Caki2 (cell line): ENCODE measurements around the gene MCM9. TPM values are rescaled to one million over a fixed set of nuclear protein-coding genes. Genes with fewer than 3 reads are reported as not detected.

Source experiments
- DNase-seq: peaks from one replicate; pipeline ENCODE4 v3.0.0-alpha.2; 2015; ENCODE audit warnings: low read depth
- in situ Hi-C: cut with HindIII; loops from 2 replicates; pipeline ENCODE4 v1.10.0; 2016; ENCODE audit warnings: low sequenced_read_pairs, low pct_unique_long_range_greater_than_20kb, mixed read lengths
- total RNA-seq: library from RNA; depleted of rRNA; stranded (reverse); fragments of >200 nt; shearing (Covaris generic); gene quantifications from 2 replicates; pipeline ENCODE4 v1.2.3, GENCODE V29; 2014; ENCODE audit warnings: low replicate concordance

The MCM9 gene
- total RNA-seq, 1 experiment from 2014 or later = 4.8 TPM

DNA sequence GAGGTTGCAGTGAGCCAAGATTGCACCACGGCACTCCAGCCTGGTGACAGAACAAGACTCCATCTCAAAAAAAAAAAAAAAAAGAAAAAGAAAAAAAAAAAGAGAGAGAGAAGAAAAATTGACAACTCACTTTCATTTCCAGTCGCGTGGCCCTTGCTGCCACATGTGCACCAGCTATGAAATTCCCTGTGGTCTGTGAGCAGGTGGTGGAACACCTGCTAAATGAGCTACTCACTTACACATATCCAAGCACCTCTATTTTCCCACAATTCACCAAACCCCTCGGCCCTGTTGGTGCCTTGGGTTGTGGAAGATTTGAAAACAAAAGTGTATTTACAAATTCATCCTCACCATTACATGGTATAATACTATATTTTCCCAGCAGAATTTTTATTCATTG lies 146.3 kb downstream of the MCM9 start:
- no peak for DNase-seq
- in situ Hi-C loops = no loop called here

DNA sequence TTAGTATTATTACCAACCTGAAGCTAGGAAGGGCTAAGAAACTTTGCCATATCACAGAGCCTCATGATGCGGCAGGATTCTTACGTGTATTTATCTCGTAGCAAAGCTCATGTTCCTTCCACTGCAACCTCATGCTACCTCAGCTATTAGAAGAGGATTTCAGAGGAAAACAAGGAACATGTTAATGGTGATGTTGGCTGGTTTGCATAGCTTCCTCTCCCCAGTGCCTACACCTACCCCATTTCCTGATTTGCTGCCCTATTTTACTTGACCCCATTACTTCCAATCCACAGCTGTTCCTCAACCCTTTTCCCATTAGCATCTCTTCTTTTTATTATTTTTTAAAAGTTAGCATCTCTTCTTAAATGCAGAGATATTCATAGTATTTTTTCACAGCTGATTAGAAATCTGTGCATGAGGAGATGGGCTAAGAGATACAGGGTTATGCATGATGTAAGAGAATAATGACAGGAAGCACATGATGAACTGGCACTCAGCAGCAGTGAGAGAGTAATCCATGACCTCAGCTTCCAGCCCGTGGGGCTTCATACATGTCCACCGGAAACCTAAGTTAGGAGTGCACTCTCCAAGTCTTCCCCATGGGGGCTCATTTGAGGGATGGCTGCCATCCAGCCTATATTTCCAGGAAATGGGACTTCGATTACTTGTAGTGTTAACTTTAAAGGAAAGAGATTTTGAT lies 147.1 kb downstream of the MCM9 start:
- in situ Hi-C loops = no loop called here
- DNase-seq = no peak

DNA sequence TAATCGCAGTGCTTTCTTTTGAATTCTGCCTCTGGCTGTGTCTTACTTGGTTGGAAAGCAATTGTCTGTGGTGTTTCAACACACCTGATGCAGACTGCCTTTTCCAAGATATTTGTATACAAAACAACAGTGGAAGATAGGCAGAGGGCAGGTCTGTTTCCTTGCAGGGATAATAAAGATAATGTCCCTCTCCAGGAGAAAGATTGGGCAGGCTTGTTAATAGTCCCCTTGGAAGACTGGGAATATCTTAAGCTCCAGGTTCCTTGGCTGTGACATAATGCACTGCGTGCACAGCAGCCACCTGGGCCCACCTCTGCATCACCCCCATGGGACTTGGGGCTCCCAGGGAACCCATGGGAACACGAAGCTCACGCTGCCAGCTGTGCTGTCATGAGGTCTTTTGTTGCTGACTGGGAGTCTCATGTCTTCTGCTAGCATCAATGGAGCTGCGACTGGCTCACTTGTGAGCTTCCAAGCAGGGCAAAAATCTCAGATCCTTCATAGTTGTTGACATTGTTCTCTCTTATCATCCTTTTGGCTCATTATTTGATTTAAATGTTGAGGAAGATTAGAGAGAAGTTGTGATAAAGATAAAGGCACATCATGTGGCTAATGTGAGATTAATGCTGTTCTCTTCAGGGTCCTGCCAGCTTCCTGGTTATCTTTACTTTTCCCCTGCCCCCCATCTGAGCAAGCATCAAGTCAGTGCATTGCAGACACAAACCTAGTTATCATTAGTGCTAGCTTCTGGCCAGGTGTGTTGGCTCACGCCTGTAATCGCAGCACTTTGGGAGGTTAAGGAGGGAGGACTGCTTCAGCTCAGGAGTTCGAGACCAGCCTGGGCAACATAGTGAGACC lies 148.1 kb downstream of the MCM9 start:
- no peak for DNase-seq
- in situ Hi-C loops = no loop called here

DNA sequence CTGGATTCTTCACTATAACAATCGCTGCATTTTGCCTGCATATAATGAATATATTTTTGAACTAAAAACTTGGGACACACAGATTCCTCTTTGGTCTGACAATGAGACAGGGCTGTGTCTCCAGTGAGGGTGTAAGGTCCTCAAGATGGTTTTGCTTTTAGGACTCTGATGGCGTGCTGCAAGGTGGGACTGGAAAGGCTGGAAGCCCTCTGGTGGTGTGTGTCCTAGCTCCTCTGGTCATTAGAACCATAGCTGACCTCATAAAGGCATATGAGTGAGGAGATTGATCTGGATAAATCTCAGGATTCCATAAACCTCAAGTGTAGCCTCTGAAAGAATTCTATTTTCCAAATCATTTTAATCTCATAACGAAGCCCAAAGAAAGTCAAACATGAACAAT lies 149.4 kb downstream of the MCM9 start:
- DNase-seq = no peak
- in situ Hi-C loops = no loop called here

DNA sequence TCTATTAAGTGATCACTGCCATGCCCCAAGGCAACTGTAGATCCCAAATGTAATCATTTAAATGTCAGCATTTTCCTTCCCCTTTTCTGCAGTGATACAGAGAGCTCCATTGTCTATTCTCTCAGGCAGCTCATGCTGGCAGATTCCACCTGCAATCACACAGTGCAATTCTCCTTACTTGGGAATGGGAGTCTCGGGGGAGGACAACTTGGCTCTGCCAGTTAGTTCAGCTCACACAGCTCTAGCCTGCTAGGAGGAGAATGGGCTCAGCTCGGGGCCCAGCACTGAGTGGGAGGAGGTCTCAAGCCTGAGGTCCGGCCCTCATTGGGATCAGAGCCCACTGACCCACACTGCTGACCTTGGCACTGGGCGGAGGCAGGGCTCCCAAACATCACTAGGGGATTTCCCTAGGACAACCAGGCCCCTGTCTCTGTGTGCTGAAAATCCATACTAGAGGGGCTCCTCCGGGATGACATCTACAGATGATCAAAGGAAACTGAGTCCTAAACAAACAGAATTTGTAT lies 150.3 kb downstream of the MCM9 start:
- no peak for DNase-seq
- in situ Hi-C loops = no loop called here

DNA sequence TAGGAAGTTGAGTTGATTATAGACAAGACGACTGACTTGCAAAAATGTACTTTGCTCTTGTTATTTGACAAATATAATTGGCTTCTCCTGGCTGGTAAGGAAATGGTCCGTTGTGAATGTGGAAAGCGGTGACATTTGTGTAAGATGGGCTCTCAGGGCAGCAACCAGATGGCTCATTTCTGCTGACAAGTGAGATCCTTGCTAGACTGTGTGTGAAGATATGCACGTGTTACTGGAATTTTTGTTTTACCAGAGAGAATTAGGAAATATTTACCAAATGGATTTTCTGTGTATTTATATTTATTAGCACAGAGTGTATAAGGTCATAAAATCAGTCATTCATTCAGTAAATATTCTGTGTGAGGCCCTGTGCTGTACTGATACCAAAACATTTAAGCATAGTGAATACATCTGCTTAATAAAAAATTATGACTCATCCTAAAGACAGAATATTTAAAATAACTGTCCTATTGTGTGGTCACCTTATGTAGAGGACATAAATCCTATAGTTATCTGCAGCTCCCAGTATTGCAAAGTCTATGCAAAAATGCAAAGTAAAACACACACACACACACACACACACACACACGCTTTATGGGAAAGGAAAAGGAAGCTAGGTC lies 150.9 kb downstream of the MCM9 start:
- in situ Hi-C loops = no loop called here
- DNase-seq = no peak

DNA sequence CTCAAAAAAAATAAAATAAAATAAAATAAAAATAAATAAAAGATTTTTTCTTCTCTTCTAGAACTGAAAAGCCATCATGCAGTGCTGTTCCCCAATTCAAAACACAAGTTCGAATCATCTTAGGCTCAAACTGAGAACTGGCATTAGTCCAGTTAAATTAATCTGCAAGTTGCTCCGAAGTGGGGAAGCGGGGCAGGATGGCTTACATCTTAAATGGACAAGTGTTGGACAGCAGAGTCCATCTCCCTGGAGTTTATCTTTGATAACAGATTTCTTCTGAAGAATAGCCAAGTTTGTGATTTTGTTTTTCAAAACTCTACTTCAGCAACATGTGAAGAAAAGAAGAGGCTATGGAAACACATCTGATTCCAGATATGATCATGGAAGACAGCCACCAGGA lies 152.3 kb downstream of the MCM9 start:
- in situ Hi-C loops = no loop called here
- DNase-seq = no peak

DNA sequence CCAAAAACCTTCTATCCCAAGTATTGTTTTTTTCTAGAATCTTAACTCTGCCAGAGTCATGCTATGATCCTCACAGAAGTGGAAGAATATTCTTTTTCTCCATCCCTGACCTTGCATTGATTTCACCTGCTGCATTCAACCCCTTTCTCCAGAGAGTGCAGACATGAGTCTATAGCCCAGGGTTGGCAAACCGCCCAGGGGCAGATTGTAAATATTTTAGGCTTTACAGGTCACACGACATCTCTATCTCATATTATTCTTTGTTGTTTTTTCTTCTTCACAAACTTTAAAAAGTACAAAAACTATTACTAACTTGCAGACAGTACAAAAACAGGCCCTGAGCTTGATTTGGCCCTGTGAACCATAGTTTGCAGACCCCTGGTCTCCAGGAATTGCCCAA lies 153.1 kb downstream of the MCM9 start:
- DNase-seq = no peak
- in situ Hi-C loops = no loop called here

DNA sequence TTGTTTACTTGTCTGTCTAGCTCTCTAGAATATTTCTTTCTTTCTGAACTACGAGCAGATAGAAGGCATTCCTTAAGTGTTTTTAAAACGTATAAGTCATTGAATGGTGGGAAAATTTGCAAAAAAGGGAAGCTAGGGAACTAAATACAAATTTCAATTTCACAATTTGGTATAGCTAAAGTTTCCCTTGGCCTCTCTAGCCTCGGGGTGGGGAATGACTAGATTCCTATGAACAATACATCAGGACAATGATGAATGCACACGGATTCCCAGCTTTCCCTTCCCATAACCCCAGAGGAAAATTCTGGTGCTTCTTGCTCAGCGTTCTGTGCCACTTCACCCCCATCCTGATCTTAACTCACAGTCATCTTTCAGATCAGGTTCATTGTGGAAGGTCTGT lies 154.3 kb downstream of the MCM9 start:
- in situ Hi-C loops = no loop called here

DNA sequence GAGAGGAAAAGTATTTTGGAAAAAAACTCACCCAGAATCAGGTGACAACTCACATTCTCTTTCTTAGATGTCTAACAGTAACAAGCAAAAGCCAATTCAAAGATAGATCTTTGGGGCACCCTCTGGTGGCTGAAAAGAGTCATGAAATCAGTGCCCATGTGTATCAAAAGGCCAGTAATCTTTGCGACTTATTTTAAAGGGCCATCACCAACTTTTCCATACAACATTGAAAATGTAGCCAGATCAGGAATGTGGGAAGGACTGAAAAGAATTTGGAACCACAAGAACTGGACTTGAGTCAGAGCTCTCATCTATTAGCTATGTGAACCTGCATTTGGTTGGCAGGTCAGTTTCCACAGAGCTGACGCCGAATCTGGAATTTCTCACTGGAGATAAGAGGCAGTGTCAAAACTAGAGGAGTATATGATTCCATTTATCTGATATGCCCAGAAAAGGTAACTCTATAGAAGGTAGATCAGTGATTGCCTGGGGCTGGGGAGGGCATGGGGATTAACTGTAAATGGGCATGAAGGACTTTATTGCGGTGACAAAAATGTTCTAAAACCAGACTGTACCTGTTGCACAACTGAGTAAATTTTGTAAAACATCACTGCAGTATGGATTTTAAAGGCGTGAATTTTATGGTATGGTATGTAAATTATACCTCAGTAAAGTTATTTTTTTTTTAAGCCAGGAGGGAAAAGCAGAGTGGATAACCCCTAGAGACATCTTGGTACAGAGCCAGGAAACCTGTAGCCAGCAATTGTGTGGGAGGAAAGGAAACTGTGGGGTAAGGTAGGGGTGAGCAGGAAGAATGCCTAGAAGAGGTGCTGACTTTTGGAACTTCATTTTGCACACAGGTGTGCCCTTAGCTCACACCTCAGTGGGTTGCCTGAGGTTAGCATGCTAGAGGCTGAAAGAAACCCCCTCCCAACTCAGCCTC lies 158.1 kb downstream of the MCM9 start:
- in situ Hi-C loops = no loop called here
- peak; percentile 50 for DNase-seq

More for the DNA sequence above, 154.3 kb downstream of the MCM9 start:
- DNase-seq = no peak

DNA sequence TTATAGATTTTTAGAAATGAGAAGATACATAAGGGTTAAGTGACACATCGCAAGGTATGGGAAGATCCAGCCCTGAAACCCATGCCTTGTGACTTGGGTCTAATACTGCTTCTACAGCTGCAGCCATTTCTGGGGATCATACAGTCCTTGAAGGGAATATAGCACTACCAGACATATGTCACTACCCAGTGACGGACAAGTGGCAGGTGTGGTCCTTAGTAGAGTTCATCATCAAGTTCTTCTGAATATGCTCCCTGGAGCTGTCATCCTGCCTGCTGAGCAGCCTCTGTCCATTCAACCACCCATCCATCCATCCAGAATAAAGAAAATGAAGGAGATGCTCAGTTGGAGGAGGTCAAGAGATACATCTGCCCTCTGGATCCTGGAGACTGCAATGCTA lies 159.6 kb downstream of the MCM9 start:
- in situ Hi-C loops = no loop called here

DNA sequence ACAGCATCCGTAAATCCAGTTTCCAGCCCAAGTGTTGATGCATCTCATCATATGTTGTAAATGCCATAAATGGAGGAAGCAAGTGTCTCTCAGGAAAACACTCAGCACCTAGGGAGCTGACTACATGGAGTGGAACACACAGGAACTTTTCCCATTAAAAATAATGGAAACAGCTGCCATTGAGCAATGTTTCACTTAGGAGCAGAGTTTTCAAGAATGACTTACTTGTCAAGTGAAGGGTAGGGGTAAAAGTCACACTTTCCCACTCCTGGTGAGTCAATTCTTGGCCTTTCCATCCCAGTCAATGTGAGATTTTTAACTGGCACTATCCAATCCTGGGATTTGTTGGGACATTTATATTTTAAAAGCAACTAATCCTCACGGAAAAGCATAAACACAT lies 160.4 kb downstream of the MCM9 start:
- DNase-seq = no peak
- in situ Hi-C loops = no loop called here

More for the DNA sequence above, 159.6 kb downstream of the MCM9 start:
- no peak for DNase-seq

DNA sequence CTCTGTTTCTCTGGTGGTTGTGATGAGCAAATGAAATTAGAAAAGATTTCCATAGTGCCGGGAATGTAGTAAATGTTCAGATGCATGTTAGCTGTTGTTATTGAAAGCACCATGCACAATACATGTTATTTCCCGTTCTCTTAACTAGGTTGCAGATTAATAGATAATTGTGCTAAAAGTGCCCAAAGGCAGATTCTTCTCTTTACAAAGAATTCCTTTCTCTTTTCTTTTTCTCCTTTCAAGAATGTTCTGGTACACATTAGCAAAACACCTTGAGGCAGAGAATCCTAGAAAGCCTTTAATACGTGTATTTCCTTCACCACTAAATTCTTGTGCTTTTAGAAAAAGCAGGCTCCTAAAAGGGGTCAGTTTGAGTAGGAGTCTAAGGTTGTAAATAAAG lies 162.1 kb downstream of the MCM9 start:
- in situ Hi-C loops = no loop called here
- DNase-seq = no peak

DNA sequence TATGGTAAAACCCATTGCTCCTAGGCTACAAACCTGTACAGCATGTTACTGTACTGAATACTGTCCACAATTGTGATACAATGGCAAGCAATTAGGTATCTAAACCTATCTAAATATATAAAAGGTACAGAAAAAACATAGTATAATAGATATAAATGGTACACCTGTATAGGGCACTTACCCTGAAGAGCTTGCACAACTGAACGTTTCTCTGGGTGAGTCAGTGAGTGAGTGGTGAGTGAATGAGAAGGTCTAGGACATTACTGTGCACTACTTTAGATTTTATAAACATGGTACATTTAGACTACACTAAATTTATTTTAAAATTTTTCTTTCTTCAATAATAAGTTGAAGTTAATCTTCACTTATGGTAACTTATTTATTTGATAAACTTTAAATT lies 163.7 kb downstream of the MCM9 start:
- in situ Hi-C loops = no loop called here
- DNase-seq = no peak

DNA sequence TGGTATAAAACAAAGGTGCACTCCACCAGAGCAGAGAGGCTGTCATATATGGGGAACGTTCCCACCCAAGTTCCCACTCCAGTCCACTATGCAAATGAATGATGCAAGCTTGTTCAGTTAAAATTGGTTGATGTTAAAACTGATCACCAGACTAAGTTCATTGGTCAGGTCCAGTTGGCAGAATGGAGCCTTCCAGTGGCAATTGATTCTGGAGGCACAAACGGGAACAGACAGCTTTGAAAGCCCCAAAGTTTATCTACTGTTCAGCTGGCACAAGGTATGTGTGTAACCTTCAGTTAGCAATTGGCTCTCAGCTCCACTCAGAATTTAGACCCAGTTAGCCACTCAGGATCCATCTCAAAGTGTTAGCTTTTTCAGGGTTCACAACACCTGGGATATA lies 164.1 kb downstream of the MCM9 start:
- DNase-seq = no peak
- in situ Hi-C loops = no loop called here

DNA sequence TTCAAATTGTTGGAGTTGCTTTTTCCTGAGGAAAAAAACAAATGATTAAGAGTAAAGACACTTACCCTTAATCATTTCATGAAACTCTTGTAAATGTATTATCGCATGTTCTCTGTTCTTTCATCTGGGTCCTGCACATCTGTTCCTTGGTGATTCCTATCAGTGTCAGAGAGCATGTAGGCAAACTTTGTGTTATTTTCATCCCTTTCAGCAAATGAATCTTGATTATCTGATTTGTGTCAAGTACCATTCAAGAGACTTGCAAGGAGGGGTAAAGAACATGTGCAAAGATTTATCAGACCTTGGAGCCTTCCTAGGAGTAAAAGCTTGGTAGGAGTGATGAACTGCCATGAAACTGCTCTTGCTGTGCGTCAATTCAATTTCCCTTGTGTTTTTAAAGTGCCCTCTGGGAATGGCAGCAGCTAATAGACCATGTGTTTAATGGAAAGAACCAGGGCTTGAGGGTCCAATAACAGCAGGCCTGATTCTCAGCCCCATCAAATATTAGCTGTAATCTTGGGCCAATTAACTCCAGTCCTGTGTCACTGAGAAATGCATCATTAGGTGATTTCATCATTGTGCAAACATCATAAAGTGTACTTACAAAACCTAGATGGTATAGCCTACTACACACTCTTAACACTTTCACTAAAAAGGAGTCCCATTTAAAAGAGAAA lies 164.7 kb downstream of the MCM9 start:
- DNase-seq = no peak
- in situ Hi-C loops = no loop called here

DNA sequence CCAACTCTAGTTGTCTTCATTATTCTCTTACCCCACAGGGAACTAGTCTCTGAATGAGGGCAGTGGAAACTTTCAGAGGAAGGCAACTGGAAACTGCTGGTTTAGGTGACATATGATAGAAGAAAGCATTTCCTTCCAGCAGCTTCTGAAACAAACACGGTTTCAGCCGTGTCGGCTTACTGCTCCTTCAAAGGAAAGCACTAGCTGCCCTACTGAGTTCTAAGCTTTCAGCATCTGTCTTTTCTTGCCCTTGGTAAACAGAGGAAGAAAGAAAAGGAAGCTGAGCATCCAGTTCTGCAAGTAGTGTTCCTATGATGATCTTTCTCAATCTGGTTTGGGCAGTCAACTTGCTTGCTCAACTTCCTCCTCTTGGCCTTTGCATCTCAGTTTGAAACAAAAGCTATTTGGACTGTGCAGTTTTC lies 166.0 kb downstream of the MCM9 start:
- in situ Hi-C loops = no loop called here
- no peak for DNase-seq

DNA sequence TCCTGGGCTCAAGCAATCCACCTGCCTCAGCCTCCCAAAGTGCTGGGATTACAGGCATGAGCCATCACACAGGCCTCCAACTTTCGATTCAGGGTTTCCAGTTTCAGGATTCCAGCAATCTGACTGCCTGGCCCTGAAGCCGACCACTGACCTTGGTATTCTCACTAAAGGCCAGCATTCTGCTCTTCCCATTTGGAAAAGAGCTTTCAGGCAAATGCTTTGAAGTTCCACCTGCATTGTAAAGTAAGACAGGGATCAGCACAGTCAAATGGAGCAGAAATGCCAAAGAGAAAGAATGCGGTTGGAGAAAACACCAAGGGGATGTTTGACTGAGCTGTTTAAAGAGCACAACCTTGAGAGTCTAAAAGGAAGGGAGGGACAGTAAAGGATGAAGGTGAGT lies 166.5 kb downstream of the MCM9 start:
- in situ Hi-C loops = no loop called here
- DNase-seq = no peak
